ENCODE measurements around the gene MSL2. TPM values are rescaled to one million over a fixed set of nuclear protein-coding genes. Genes with fewer than 3 reads are reported as not detected.

MSL2 gene
- polyA plus RNA-seq, 1 of the 3 experiments (the other 2 are of a cell fraction) = 2.4 TPM

DNA sequence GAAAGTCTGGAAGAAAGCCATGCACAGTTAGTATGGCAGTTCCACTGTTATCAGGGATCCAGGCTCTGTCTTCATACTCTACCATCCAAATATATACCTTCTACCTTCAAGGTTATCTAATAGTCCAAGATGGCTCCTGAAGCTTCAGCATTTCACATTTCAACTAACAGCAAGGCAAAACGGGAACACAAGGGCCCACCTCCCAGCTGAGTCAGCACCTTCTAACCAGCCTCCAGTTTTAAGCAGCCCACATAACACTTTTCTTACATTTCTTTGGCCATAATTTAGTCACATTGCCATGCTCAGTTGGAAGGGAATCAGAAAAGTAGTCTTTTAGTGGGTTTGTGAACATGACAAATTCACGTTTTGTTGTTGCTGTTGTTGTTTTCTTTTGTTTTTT, 15.4 kb upstream of the MSL2 start:
- 85% methylated on average over 2 of the region's 2 CpGs for WGBS (ENCODE audit: low lambda C conversion rate)
- H3K9me3 ChIP-seq = no peaks in the 10 kb centered on the region
- no peaks in the 10 kb centered on the region for H3K4me1 ChIP-seq (ENCODE audit: control insufficient read depth in 1 of 2, insufficient read depth in 2 of 2, low read depth in 1 of 2, low read length in 1 of 2)
- DNase-seq = no peak
- no peak overlapping the region for H3K4me2 ChIP-seq
- no peak overlapping the region for H3K4me3 ChIP-seq (ENCODE audit: low read depth in 2 of 2, low read length in 1 of 2)
- H3F3A ChIP-seq (replicated peaks; ENCODE audit: insufficient read depth) = no peaks in the 10 kb centered on the region
- H3K79me2 ChIP-seq (ENCODE audit: insufficient read depth) = no peaks in the 10 kb centered on the region
- H4K20me1 ChIP-seq (ENCODE audit: insufficient read depth) = no peaks in the 10 kb centered on the region
- TF ChIP-seq GABPA (IDR thresholded peaks at IDR 0.05; ENCODE audit: low read depth) (no peak), PBX3 (IDR thresholded peaks at IDR 0.05) (no peak), CHD2 (IDR thresholded peaks at IDR 0.05; ENCODE audit: low read length, partially characterized antibody) (no peak), RCOR1 (IDR thresholded peaks at IDR 0.05; ENCODE audit: low read length) (no peak), JUND (IDR thresholded peaks at IDR 0.05) (no peak), POLR2AphosphoS5 (IDR thresholded peaks at IDR 0.05; ENCODE audit: low read depth, low read length) (no peak), GATA2 (CRISPR knock-in tag; IDR thresholded peaks at IDR 0.05) (no peak)
- TF ChIP-seq, protein P1, sequence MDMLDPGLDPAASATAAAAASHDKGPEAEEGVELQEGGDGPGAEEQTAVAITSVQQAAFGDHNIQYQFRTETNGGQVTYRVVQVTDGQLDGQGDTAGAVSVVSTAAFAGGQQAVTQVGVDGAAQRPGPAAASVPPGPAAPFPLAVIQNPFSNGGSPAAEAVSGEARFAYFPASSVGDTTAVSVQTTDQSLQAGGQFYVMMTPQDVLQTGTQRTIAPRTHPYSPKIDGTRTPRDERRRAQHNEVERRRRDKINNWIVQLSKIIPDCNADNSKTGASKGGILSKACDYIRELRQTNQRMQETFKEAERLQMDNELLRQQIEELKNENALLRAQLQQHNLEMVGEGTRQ (IDR thresholded peaks at IDR 0.05; ENCODE audit: borderline replicate concordance, low read depth, low read length) = no peak
- TF ChIP-seq, protein P2, sequence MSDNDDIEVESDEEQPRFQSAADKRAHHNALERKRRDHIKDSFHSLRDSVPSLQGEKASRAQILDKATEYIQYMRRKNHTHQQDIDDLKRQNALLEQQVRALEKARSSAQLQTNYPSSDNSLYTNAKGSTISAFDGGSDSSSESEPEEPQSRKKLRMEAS (IDR thresholded peaks at IDR 0.05; ENCODE audit: low read depth) = no peak
- no peaks in the 10 kb centered on the region for H3K27me3 ChIP-seq (ENCODE audit: insufficient read depth)
- no peak overlapping the region for H2AFZ ChIP-seq (ENCODE audit: low read depth)
- CTCF ChIA-PET = no interaction called here
- POLR2A ChIA-PET = no interaction called here
- H3K9ac ChIP-seq = no peak overlapping the region
- H3K9me2 ChIP-seq = no peaks in the 10 kb centered on the region
- H3K36me3 ChIP-seq (replicated peaks in 1 of 2; ENCODE audit: control insufficient read depth in 1 of 2, insufficient read depth in 2 of 2, low read length in 1 of 2) = no peaks in the 10 kb centered on the region
- no peak overlapping the region for H3K27ac ChIP-seq (ENCODE audit: low read depth in 2 of 2, low read length in 1 of 2)

GRCh38 chr3:136209921-136210320, 13.8 kb upstream of the MSL2 start:
- no peaks in the 10 kb centered on the region for H3K4me1 ChIP-seq (ENCODE audit: control insufficient read depth in 1 of 2, insufficient read depth in 2 of 2, low read depth in 1 of 2, low read length in 1 of 2)
- POLR2A ChIA-PET = no interaction called here
- no peak overlapping the region for H3K4me2 ChIP-seq
- H3K27me3 ChIP-seq (ENCODE audit: insufficient read depth) = no peaks in the 10 kb centered on the region
- H3K9ac ChIP-seq = no peak overlapping the region
- no peaks in the 10 kb centered on the region for H3K9me2 ChIP-seq
- no peak for TF ChIP-seq FOXJ3 (CRISPR knock-in tag; IDR thresholded peaks at IDR 0.05)
- no peak for TF ChIP-seq MXI1 (IDR thresholded peaks at IDR 0.05; ENCODE audit: low read depth, low read length)
- no peaks in the 10 kb centered on the region for H3F3A ChIP-seq (replicated peaks; ENCODE audit: insufficient read depth)
- no peaks in the 10 kb centered on the region for H4K20me1 ChIP-seq (ENCODE audit: insufficient read depth)
- H3K9me3 ChIP-seq = no peaks in the 10 kb centered on the region
- CTCF ChIA-PET = no interaction called here
- DNase-seq = no peak
- H3K36me3 ChIP-seq (replicated peaks in 1 of 2; ENCODE audit: control insufficient read depth in 1 of 2, insufficient read depth in 2 of 2, low read length in 1 of 2) = no peaks in the 10 kb centered on the region
- H3K4me3 ChIP-seq (ENCODE audit: low read depth in 2 of 2, low read length in 1 of 2) = no peak overlapping the region
- no peak overlapping the region for H3K27ac ChIP-seq (ENCODE audit: low read depth in 2 of 2, low read length in 1 of 2)
- no peaks in the 10 kb centered on the region for H3K79me2 ChIP-seq (ENCODE audit: insufficient read depth)
- no peak overlapping the region for H2AFZ ChIP-seq (ENCODE audit: low read depth)
